ENCODE data around the gene TINCR.

- TF ChIP-seq, protein P1, sequence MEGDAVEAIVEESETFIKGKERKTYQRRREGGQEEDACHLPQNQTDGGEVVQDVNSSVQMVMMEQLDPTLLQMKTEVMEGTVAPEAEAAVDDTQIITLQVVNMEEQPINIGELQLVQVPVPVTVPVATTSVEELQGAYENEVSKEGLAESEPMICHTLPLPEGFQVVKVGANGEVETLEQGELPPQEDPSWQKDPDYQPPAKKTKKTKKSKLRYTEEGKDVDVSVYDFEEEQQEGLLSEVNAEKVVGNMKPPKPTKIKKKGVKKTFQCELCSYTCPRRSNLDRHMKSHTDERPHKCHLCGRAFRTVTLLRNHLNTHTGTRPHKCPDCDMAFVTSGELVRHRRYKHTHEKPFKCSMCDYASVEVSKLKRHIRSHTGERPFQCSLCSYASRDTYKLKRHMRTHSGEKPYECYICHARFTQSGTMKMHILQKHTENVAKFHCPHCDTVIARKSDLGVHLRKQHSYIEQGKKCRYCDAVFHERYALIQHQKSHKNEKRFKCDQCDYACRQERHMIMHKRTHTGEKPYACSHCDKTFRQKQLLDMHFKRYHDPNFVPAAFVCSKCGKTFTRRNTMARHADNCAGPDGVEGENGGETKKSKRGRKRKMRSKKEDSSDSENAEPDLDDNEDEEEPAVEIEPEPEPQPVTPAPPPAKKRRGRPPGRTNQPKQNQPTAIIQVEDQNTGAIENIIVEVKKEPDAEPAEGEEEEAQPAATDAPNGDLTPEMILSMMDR (IDR thresholded peaks at IDR 0.05): no peak
- TF ChIP-seq ELF4 (CRISPR knock-in tag; IDR thresholded peaks at IDR 0.05; ENCODE audit: low read depth): no peak
- TF ChIP-seq ZNF532 (CRISPR knock-in tag; IDR thresholded peaks at IDR 0.05; ENCODE audit: borderline replicate concordance): no peak
- TF ChIP-seq, protein P2, sequence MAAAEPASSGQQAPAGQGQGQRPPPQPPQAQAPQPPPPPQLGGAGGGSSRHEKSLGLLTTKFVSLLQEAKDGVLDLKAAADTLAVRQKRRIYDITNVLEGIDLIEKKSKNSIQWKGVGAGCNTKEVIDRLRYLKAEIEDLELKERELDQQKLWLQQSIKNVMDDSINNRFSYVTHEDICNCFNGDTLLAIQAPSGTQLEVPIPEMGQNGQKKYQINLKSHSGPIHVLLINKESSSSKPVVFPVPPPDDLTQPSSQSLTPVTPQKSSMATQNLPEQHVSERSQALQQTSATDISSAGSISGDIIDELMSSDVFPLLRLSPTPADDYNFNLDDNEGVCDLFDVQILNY (CRISPR knock-in tag; IDR thresholded peaks at IDR 0.05): no peak
- no peak for TF ChIP-seq CBFB (CRISPR knock-in tag; IDR thresholded peaks at IDR 0.05; ENCODE audit: low read depth)
- TF ChIP-seq FOXP4 (CRISPR knock-in tag; IDR thresholded peaks at IDR 0.05): no peak
- TF ChIP-seq ZMAT4 (CRISPR knock-in tag; IDR thresholded peaks at IDR 0.05): no peak
- no peak for TF ChIP-seq NR3C1 (CRISPR knock-in tag; conservative IDR thresholded peaks at IDR 0.05; ENCODE audit: low read depth)
- no peak for TF ChIP-seq MLX (CRISPR knock-in tag; IDR thresholded peaks at IDR 0.05)
- no peak for TF ChIP-seq TP53 (CRISPR knock-in tag; IDR thresholded peaks at IDR 0.05)
- no peak for TF ChIP-seq RELA (CRISPR knock-in tag; IDR thresholded peaks at IDR 0.05; ENCODE audit: borderline replicate concordance)
- TF ChIP-seq ESRRA (CRISPR knock-in tag; IDR thresholded peaks at IDR 0.05; ENCODE audit: borderline replicate concordance): no peak
- no peak for TF ChIP-seq ETV6 (CRISPR knock-in tag; IDR thresholded peaks at IDR 0.05)
Observed at GRCh38 chr19:5564930-5565329, 2.8 kb downstream of the TINCR start.

Measured in WTC11 (cell line).